ENCODE measurements around the gene C14orf132. TPM values are rescaled to one million over a fixed set of nuclear protein-coding genes. Genes with fewer than 3 reads are reported as not detected.

Gene C14orf132
- total RNA-seq, 2 donors from 2014 or later, result 2.1 to 3.4 TPM

- Mint-ChIP-seq H3K9me3 (peaks cover 2 to 9% of the 10 kb centered on the region in 2 donors), H3K27me3 (ENCODE audit: low read depth) (peaks cover 6% of the 10 kb centered on the region), H3K36me3 (ENCODE audit: insufficient read depth in 2 of 2) (peaks cover 2 to 3% of the 10 kb centered on the region in 2 donors), H3K4me1 (ENCODE audit: low read depth) (no peaks in the 10 kb centered on the region), H3K27ac (no peak overlapping the region), H3K4me3 (no peak overlapping the region)
- ATAC-seq (replicated peaks in 1 of 2) (no peak), DNase-seq (no peak)
Observed at GRCh38 chr14:96136371-96137005, 97.3 kb downstream of the C14orf132 start.

- H3K4me3 Mint-ChIP-seq, result no peak overlapping the region
- peaks cover 3 to 4% of the 10 kb centered on the region in 2 donors for H3K36me3 Mint-ChIP-seq (ENCODE audit: insufficient read depth in 2 of 2)
Observed at GRCh38 chr14:96138241-96138640, 99.1 kb downstream of the C14orf132 start.

DNA sequence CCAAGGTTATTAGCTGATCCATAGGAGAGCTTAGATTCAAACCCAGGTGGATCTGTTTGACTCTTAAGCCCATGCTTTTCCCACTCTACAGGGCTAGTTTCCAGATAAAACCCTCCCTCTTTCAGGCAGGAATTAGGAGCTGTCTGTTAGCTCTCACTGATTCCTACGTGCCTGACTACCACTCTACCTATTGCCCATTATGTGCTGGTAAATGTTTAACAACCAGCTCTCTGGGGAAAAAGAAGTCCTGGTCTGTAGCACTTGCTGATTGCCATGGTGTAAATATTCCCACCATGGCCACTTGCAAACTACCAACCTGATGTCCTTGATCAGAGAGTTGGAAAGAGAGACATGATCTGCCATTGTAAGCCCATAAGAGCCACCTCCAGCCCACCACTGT lies 100.0 kb downstream of the C14orf132 start:
- no peak for DNase-seq
- peaks cover 3 to 4% of the 10 kb centered on the region in 2 donors for H3K36me3 Mint-ChIP-seq (ENCODE audit: insufficient read depth in 2 of 2)
- H3K27ac Mint-ChIP-seq, result no peak overlapping the region
- H3K9me3 Mint-ChIP-seq, result peaks cover 4 to 7% of the 10 kb centered on the region in 2 donors
- no peak overlapping the region for H3K4me3 Mint-ChIP-seq
- H3K27me3 Mint-ChIP-seq (ENCODE audit: low read depth), result peaks cover 7% of the 10 kb centered on the region
- no peak for ATAC-seq (replicated peaks in 1 of 2)
- H3K4me1 Mint-ChIP-seq (ENCODE audit: low read depth), result no peaks in the 10 kb centered on the region

More at GRCh38 chr14:96138241-96138640, 99.1 kb downstream of the C14orf132 start:
- Mint-ChIP-seq H3K9me3 (peaks cover 4 to 7% of the 10 kb centered on the region in 2 donors), H3K27me3 (ENCODE audit: low read depth) (no peaks in the 10 kb centered on the region), H3K27ac (no peak overlapping the region), H3K4me1 (ENCODE audit: low read depth) (no peaks in the 10 kb centered on the region)
- no peak for ATAC-seq (replicated peaks in 1 of 2)
- no peak for DNase-seq

DNA sequence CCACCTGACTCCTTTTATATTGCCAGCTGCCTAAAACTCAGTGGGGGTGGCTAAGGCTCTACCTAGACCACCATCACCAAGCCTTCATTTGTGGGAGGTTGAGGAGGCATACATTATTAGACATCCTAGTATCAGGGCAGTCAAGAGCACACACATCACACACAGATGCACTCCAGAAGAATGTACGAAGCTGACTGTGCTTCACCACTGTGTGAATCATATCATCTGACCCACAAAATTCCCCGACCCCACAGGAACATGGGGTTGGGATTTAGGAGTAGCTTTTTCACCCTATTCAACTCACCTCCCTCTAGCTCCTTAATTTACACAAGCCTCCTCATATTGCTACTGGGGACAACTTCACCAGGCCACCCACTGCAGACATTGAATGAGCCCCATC lies 100.7 kb downstream of the C14orf132 start:
- Mint-ChIP-seq H3K27ac (no peak overlapping the region), H3K27me3 (ENCODE audit: low read depth) (peaks cover 7% of the 10 kb centered on the region), H3K36me3 (ENCODE audit: insufficient read depth in 2 of 2) (peaks cover 3 to 4% of the 10 kb centered on the region in 2 donors), H3K4me3 (no peak overlapping the region), H3K4me1 (ENCODE audit: low read depth) (no peaks in the 10 kb centered on the region), H3K9me3 (peaks cover 4 to 7% of the 10 kb centered on the region in 2 donors)
- DNase-seq (no peak), ATAC-seq (replicated peaks in 1 of 2) (no peak)

DNA sequence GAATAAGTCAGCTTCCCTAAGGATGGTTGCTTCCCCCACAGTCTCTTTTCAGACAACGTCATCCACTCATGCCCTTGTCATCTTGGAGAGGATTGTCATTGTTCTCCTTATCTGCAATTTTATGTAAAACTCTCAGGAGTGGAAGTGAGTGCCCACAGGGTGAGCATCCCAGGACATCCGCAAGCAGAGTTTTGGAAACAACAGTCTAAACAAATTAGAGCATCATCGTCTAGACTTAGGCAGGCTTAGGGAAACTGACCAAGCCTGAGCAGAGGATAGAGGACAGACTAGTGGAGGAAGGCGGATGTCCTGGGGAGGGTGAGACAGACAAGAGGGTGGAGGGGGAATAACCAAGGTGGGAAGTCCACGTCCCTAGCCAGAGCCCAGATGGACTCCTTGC lies 101.8 kb downstream of the C14orf132 start:
- ATAC-seq (replicated peaks in 1 of 2) (no peak), DNase-seq (no peak)
- Mint-ChIP-seq H3K27ac (no peak overlapping the region), H3K4me1 (ENCODE audit: low read depth) (no peaks in the 10 kb centered on the region), H3K36me3 (ENCODE audit: insufficient read depth in 2 of 2) (peaks cover 3 to 4% of the 10 kb centered on the region in 2 donors), H3K9me3 (peaks cover 4 to 7% of the 10 kb centered on the region in 2 donors), H3K4me3 (no peak overlapping the region), H3K27me3 (ENCODE audit: low read depth) (peaks cover 7% of the 10 kb centered on the region)

Other genes with a start within 250 kb of the C14orf132 start
- not detected for gene TUNAR, start 162.5 kb upstream of the C14orf132 start, total RNA-seq
- not detected for gene BDKRB2, start 165.5 kb downstream of the C14orf132 start, total RNA-seq
- not detected for gene BDKRB1, start 216.8 kb downstream of the C14orf132 start, total RNA-seq